ENCODE results near the gene PIK3R3. TPM values are rescaled to one million over a fixed set of nuclear protein-coding genes. Genes with fewer than 3 reads are reported as not detected.
"Not testable (repeated sequence)": the region's sequence is repeated elsewhere in the genome, so short reads cannot be mapped to it uniquely, and the experiment has no call there.

Gene PIK3R3
- total RNA-seq, 1 experiment from 2014 or later = 17.4 TPM

- no peak overlapping the region for H3K4me3 Mint-ChIP-seq (ENCODE audit: low read depth, unreplicated experiment)
- H3K4me1 Mint-ChIP-seq (ENCODE audit: low read depth, unreplicated experiment) = no peaks in the 10 kb centered on the region
- TF ChIP-seq CTCF (IDR thresholded peaks at IDR 0.05; ENCODE audit: unreplicated experiment) = no peak
- peaks cover 4% of the 10 kb centered on the region for H3K9me3 Mint-ChIP-seq (ENCODE audit: low read depth, unreplicated experiment)
- intact Hi-C loops (cut with micrococcal nuclease; ENCODE audit: unreplicated experiment) = no loop called here
- DNase-seq = no peak
- H3K36me3 Mint-ChIP-seq (ENCODE audit: insufficient read depth, unreplicated experiment) = peaks cover 9% of the 10 kb centered on the region
- H3K27ac Mint-ChIP-seq (ENCODE audit: unreplicated experiment) = no peak overlapping the region
- BruUV-seq (replicated peaks) = no TSS peak
- CTCF ChIA-PET = interaction anchor here (0.7 kb wide), 1 partner anchor 34 kb away, joined by 4 read pairs; no protein-coding TSS in a partner anchor
- no peaks in the 10 kb centered on the region for H3K27me3 Mint-ChIP-seq (ENCODE audit: unreplicated experiment)
Observed at GRCh38 chr1:46096269-46097148, 35.9 kb downstream of the PIK3R3 start.

- BruUV-seq (replicated peaks); CTCF ChIA-PET; H3K4me1 Mint-ChIP-seq (ENCODE audit: low read depth, unreplicated experiment); DNase-seq; H3K27ac Mint-ChIP-seq (ENCODE audit: unreplicated experiment); H3K4me3 Mint-ChIP-seq (ENCODE audit: low read depth, unreplicated experiment); intact Hi-C loops (cut with micrococcal nuclease; ENCODE audit: unreplicated experiment); H3K27me3 Mint-ChIP-seq (ENCODE audit: unreplicated experiment); H3K9me3 Mint-ChIP-seq (ENCODE audit: low read depth, unreplicated experiment); H3K36me3 Mint-ChIP-seq (ENCODE audit: insufficient read depth, unreplicated experiment): not testable (repeated sequence)
Observed at GRCh38 chr1:46095110-46095509, 37.3 kb downstream of the PIK3R3 start.

- Mint-ChIP-seq H3K27ac (ENCODE audit: unreplicated experiment) (no peak overlapping the region), H3K4me1 (ENCODE audit: low read depth, unreplicated experiment) (no peaks in the 10 kb centered on the region), H3K9me3 (ENCODE audit: low read depth, unreplicated experiment) (peaks cover 3% of the 10 kb centered on the region), H3K36me3 (ENCODE audit: insufficient read depth, unreplicated experiment) (peaks cover 9% of the 10 kb centered on the region), H3K27me3 (ENCODE audit: unreplicated experiment) (no peaks in the 10 kb centered on the region), H3K4me3 (ENCODE audit: low read depth, unreplicated experiment) (no peak overlapping the region)
- intact Hi-C loops (cut with micrococcal nuclease; ENCODE audit: unreplicated experiment) = no loop called here
- TF ChIP-seq CTCF (IDR thresholded peaks at IDR 0.05; ENCODE audit: unreplicated experiment) = no peak
- CTCF ChIA-PET = no interaction called here
- DNase-seq = no peak
- BruUV-seq (replicated peaks) = no TSS peak
Observed at GRCh38 chr1:46094471-46095005, 37.9 kb downstream of the PIK3R3 start.

GRCh38 chr1:46093832-46094231 lies 38.6 kb downstream of the PIK3R3 start:
- H3K27me3 Mint-ChIP-seq (ENCODE audit: unreplicated experiment); H3K27ac Mint-ChIP-seq (ENCODE audit: unreplicated experiment); H3K9me3 Mint-ChIP-seq (ENCODE audit: low read depth, unreplicated experiment); H3K4me3 Mint-ChIP-seq (ENCODE audit: low read depth, unreplicated experiment); CTCF ChIA-PET; H3K36me3 Mint-ChIP-seq (ENCODE audit: insufficient read depth, unreplicated experiment); intact Hi-C loops (cut with micrococcal nuclease; ENCODE audit: unreplicated experiment); H3K4me1 Mint-ChIP-seq (ENCODE audit: low read depth, unreplicated experiment); DNase-seq; BruUV-seq (replicated peaks): not testable (repeated sequence)

- Mint-ChIP-seq H3K27ac (ENCODE audit: unreplicated experiment) (no peak overlapping the region), H3K9me3 (ENCODE audit: low read depth, unreplicated experiment) (no peaks in the 10 kb centered on the region), H3K4me1 (ENCODE audit: low read depth, unreplicated experiment) (peaks cover 6% of the 10 kb centered on the region), H3K27me3 (ENCODE audit: unreplicated experiment) (no peaks in the 10 kb centered on the region), H3K4me3 (ENCODE audit: low read depth, unreplicated experiment) (no peak overlapping the region), H3K36me3 (ENCODE audit: insufficient read depth, unreplicated experiment) (no peaks in the 10 kb centered on the region)
- CTCF ChIA-PET = no interaction called here
- intact Hi-C loops (cut with micrococcal nuclease; ENCODE audit: unreplicated experiment) = no loop called here
- DNase-seq = no peak
- TF ChIP-seq CTCF (IDR thresholded peaks at IDR 0.05; ENCODE audit: unreplicated experiment) = no peak
- no TSS peak for BruUV-seq (replicated peaks)
Observed at GRCh38 chr1:46087891-46088290, 44.5 kb downstream of the PIK3R3 start.

Measured in Calu3 (cell line).